ENCODE data around the gene CR1L.

DNA sequence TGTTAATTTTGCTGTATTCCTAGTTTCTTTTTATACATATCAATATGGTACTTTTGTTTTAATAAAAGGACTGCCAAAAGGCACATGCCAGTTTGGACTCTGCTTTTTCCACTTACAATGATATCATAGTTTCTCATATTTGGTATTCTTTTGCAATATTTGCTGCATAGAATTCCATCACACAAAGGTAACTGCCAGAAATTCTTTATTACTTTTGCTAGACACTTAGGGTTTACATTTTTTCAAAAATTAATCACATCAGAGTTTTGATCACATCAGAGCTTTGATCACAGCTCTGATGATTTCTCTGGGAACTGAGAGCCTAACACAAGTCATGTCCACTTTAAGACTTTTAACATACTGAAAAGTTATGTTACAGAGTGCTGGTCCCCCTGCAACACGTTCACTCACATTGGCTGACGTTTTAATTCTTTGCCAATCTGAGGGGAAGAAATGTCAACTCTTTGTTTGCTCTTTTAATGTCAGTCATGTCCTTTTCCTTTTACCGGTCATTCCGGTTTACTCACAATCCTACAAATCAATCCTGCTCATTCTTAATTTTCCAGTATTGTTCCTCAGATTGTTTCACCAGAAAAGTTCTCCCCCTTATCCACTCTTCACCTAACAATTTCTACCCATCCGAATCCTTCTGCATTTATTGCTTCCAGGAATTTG lies 105.8 kb downstream of the CR1L start:
- no peak for TF ChIP-seq POLR2A (IDR thresholded peaks at IDR 0.05)
- TF ChIP-seq, protein P1, sequence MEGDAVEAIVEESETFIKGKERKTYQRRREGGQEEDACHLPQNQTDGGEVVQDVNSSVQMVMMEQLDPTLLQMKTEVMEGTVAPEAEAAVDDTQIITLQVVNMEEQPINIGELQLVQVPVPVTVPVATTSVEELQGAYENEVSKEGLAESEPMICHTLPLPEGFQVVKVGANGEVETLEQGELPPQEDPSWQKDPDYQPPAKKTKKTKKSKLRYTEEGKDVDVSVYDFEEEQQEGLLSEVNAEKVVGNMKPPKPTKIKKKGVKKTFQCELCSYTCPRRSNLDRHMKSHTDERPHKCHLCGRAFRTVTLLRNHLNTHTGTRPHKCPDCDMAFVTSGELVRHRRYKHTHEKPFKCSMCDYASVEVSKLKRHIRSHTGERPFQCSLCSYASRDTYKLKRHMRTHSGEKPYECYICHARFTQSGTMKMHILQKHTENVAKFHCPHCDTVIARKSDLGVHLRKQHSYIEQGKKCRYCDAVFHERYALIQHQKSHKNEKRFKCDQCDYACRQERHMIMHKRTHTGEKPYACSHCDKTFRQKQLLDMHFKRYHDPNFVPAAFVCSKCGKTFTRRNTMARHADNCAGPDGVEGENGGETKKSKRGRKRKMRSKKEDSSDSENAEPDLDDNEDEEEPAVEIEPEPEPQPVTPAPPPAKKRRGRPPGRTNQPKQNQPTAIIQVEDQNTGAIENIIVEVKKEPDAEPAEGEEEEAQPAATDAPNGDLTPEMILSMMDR (IDR thresholded peaks at IDR 0.05 in 8 of 11, conservative IDR thresholded peaks at IDR 0.05 in 3 of 11): no peak
- TF ChIP-seq POLR2AphosphoS5 (IDR thresholded peaks at IDR 0.05): no peak
